Gastroesophageal sphincter (tissue), 4 donors: ENCODE measurements around the gene ACAD11. TPM values are rescaled to one million over a fixed set of nuclear protein-coding genes. Genes with fewer than 3 reads are reported as not detected.

Source experiments
- ATAC-seq: fragments of 150-250 bp; one replicate; pipeline ENCODE4 v1.9.1; 2016; ENCODE audit warnings: mild to moderate bottlenecking, moderate library complexity
- H3K27ac ChIP-seq, 4 donors: fragments of 200-600 bp; sonication (generic) in 3 of 4; 1 replicate in 3 of 4; 2 replicates in 1 of 4; pipeline ENCODE4 v1.5.1; 2016 to 2019
- H3K27me3 ChIP-seq: fragments of 200-600 bp; sonication (generic); one replicate; pipeline ENCODE4 v1.5.1; 2019
- H3K36me3 ChIP-seq, 2 donors: fragments of 200-600 bp; sonication (generic); one replicate each; pipeline ENCODE4 v1.5.1; 2019; ENCODE audit warnings: control low read depth in 1 of 2
- H3K4me1 ChIP-seq, 3 donors: fragments of 200-600 bp; sonication (generic); 1 replicate in 2 of 3; 2 replicates in 1 of 3; pipeline ENCODE4 v1.5.1; 2016 to 2019; ENCODE audit warnings: control low read depth in 2 of 3
- H3K4me3 ChIP-seq, 2 donors: fragments of 200-600 bp; sonication (generic); one replicate each; pipeline ENCODE4 v1.5.1; 2019; ENCODE audit warnings: mild to moderate bottlenecking in 1 of 2, moderate library complexity in 1 of 2
- H3K9me3 ChIP-seq, 3 donors: fragments of 200-600 bp; sonication (generic); one replicate each; pipeline ENCODE4 v1.5.1; 2017 to 2019; ENCODE audit warnings: control low read depth in 2 of 3
- CTCF ChIP-seq, 4 experiments: fragments of 200-600 bp in 2 of 4; fragments of 450-650 bp in 2 of 4; sonication (generic) in 1 of 4; IDR thresholded peaks; one replicate each; pipeline ENCODE4 v1.5.1; 2017 to 2019; ENCODE audit warnings: antibody characterized with exemption in 4 of 4, mild to moderate bottlenecking in 2 of 4, moderate library complexity in 2 of 4
- EP300 ChIP-seq: sonication (generic); formaldehyde crosslinking; IDR thresholded peaks from one replicate; pipeline ENCODE4 v1.6.1; 2017; ENCODE audit warnings: antibody characterized with exemption, mild to moderate bottlenecking
- POLR2A ChIP-seq, 2 donors: fragments of 450-650 bp; IDR thresholded peaks; one replicate each; pipeline ENCODE4 v1.6.1; 2017; ENCODE audit warnings: antibody characterized with exemption in 2 of 2, mild to moderate bottlenecking in 2 of 2, moderate library complexity in 1 of 2
- POLR2AphosphoS5 ChIP-seq: sonication (generic); formaldehyde crosslinking; IDR thresholded peaks from one replicate; pipeline ENCODE4 v1.6.1; 2017; ENCODE audit warnings: antibody characterized with exemption
- WGBS, 2 donors: methylation state at CpG; one replicate each; pipeline ENCODE4 v1.1.5; 2018; ENCODE audit warnings: low coverage in 1 of 2; 5-methylcytosine and 5-hydroxymethylcytosine counted together
- total RNA-seq, 4 donors: library from RNA; depleted of rRNA; stranded (reverse); fragments of >200 nt; gene quantifications; one replicate each; pipeline ENCODE4 v1.1.0, GENCODE V29; 2016

Gene ACAD11
- total RNA-seq, 4 donors from 2014 or later: 9.7 to 44.2 (median 21.1) TPM

- Histone ChIP-seq H3K9me3 (no peaks in the 10 kb centered on the region), H3K27ac (no peak overlapping the region), H3K27me3 (no peaks in the 10 kb centered on the region), H3K36me3 (peaks cover 0 to 72% of the 10 kb centered on the region in 2 donors), H3K4me3 (no peak overlapping the region), H3K4me1 (no peaks in the 10 kb centered on the region)
- 100% methylated on average over 1 to 2 of the region's 6 CpGs for WGBS, 2 donors
- no peak for TF ChIP-seq POLR2AphosphoS5
- TF ChIP-seq CTCF (IDR thresholded peaks at IDR 0.05): no peak
- no peak for TF ChIP-seq POLR2A (IDR thresholded peaks at IDR 0.05)
- no peak for TF ChIP-seq EP300
- ATAC-seq: no peak
These were observed 32.7 kb downstream of the ACAD11 start for GRCh38 chr3:132626955-132627354.

- Histone ChIP-seq H3K27me3 (no peaks in the 10 kb centered on the region), H3K27ac (no peak overlapping the region), H3K9me3 (no peaks in the 10 kb centered on the region), H3K4me1 (no peaks in the 10 kb centered on the region), H3K36me3 (peaks cover 0 to 70% of the 10 kb centered on the region in 2 donors), H3K4me3 (no peak overlapping the region)
- no peak for TF ChIP-seq POLR2AphosphoS5
- TF ChIP-seq POLR2A (IDR thresholded peaks at IDR 0.05): no peak
- no peak for TF ChIP-seq CTCF (IDR thresholded peaks at IDR 0.05)
- no peak for TF ChIP-seq EP300
- 100% methylated on average over 1 of the region's 1 CpG for WGBS, 2 donors
- ATAC-seq: no peak
These were observed 34.0 kb downstream of the ACAD11 start for GRCh38 chr3:132625613-132626012.

GRCh38 chr3:132624790-132625189, 34.8 kb downstream of the ACAD11 start:
- H3K4me3 ChIP-seq: no peak overlapping the region
- no peaks in the 10 kb centered on the region for H3K27me3 ChIP-seq
- ATAC-seq: no peak
- no peaks in the 10 kb centered on the region for H3K9me3 ChIP-seq
- no peak for TF ChIP-seq CTCF (IDR thresholded peaks at IDR 0.05)
- TF ChIP-seq POLR2A (IDR thresholded peaks at IDR 0.05): no peak
- TF ChIP-seq POLR2AphosphoS5: no peak
- no peak for TF ChIP-seq EP300
- H3K27ac ChIP-seq: no peak overlapping the region
- WGBS, 2 donors: 79 to 93% methylated on average over 2 to 4 of the region's 7 CpGs
- H3K4me1 ChIP-seq: no peaks in the 10 kb centered on the region
- H3K36me3 ChIP-seq: peaks cover 0 to 68% of the 10 kb centered on the region in 2 donors

- ATAC-seq: no peak
- no peak overlapping the region for H3K4me3 ChIP-seq
- no peaks in the 10 kb centered on the region for H3K4me1 ChIP-seq
- peaks cover 0 to 62% of the 10 kb centered on the region in 2 donors for H3K36me3 ChIP-seq
- no peaks in the 10 kb centered on the region for H3K9me3 ChIP-seq
- TF ChIP-seq CTCF (IDR thresholded peaks at IDR 0.05): no peak
- no peak for TF ChIP-seq EP300
- TF ChIP-seq POLR2A (IDR thresholded peaks at IDR 0.05): no peak
- no peak for TF ChIP-seq POLR2AphosphoS5
- no peak overlapping the region for H3K27ac ChIP-seq
- H3K27me3 ChIP-seq: no peaks in the 10 kb centered on the region
- WGBS, 2 donors: 83% methylated on average over 1 of the region's 1 CpG; no CpG with 5 or more reads in 1 of the 2 donors
These were observed 36.0 kb downstream of the ACAD11 start for GRCh38 chr3:132623646-132624045.

- WGBS, 2 donors: 95 to 100% methylated on average over 1 of the region's 1 CpG
- Histone ChIP-seq H3K27ac (no peak overlapping the region), H3K4me3 (no peak overlapping the region), H3K9me3 (no peaks in the 10 kb centered on the region), H3K4me1 (no peaks in the 10 kb centered on the region), H3K27me3 (no peaks in the 10 kb centered on the region), H3K36me3 (peaks cover 0 to 54% of the 10 kb centered on the region in 2 donors)
- TF ChIP-seq POLR2AphosphoS5: no peak
- no peak for TF ChIP-seq CTCF (IDR thresholded peaks at IDR 0.05)
- TF ChIP-seq EP300: no peak
- no peak for TF ChIP-seq POLR2A (IDR thresholded peaks at IDR 0.05)
- ATAC-seq: no peak
These were observed 36.8 kb downstream of the ACAD11 start for GRCh38 chr3:132622761-132623160.
